ENCODE results near the gene CD80.

The CD80 gene

GRCh38 chr3:119497820-119498185, 61.6 kb downstream of the CD80 start:
- TF ChIP-seq, protein P1, sequence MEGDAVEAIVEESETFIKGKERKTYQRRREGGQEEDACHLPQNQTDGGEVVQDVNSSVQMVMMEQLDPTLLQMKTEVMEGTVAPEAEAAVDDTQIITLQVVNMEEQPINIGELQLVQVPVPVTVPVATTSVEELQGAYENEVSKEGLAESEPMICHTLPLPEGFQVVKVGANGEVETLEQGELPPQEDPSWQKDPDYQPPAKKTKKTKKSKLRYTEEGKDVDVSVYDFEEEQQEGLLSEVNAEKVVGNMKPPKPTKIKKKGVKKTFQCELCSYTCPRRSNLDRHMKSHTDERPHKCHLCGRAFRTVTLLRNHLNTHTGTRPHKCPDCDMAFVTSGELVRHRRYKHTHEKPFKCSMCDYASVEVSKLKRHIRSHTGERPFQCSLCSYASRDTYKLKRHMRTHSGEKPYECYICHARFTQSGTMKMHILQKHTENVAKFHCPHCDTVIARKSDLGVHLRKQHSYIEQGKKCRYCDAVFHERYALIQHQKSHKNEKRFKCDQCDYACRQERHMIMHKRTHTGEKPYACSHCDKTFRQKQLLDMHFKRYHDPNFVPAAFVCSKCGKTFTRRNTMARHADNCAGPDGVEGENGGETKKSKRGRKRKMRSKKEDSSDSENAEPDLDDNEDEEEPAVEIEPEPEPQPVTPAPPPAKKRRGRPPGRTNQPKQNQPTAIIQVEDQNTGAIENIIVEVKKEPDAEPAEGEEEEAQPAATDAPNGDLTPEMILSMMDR (conservative IDR thresholded peaks at IDR 0.05; ENCODE audit: low read depth): no peak
- H3K27ac ChIP-seq: peak overlapping the region; percentile 87
- peak; percentile 25 for DNase-seq (ENCODE audit: low spot score)
- ChIA-PET POLR2A (ENCODE audit: low non-redundant PET) (interaction anchor here (1.0 to 1.4 kb wide), 3 partner anchors 17 to 34 kb away, joined by 3 to 4 read pairs (median 3); partner anchors contain the start of gene TMEM39A), CTCF (interaction anchor here (1.3 kb wide), 1 partner anchor 34 kb away, joined by 5 read pairs; no protein-coding TSS in a partner anchor)

DNA sequence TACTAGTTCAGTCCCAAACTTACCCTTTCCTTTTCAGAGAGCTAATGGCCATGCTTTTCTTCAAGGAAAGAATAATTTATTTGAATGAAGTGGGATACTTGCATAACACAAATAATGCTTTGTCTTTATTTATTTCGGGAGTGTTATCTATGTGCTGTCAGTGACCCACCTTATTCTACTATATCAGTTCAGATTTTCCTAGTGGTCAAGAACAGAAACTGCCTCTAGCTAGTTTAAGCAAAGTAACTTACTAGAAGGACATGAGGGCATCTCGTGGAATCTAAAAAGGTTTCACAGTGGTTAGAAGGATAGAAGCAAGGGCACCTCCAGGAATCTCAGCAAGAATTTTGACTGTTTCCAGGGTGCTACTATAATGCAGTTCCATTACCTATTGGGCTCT, 64.8 kb downstream of the CD80 start:
- DNase-seq (ENCODE audit: low spot score): no peak
- no peak overlapping the region for H3K27ac ChIP-seq
- TF ChIP-seq, protein P1 (conservative IDR thresholded peaks at IDR 0.05; ENCODE audit: low read depth): no peak
- ChIA-PET CTCF (interaction anchor here (0.6 kb wide), 1 partner anchor 986 kb away, joined by 3 read pairs; no protein-coding TSS in a partner anchor), POLR2A (ENCODE audit: low non-redundant PET) (interaction anchor here (0.7 kb wide), 1 partner anchor 24 kb away, joined by 3 read pairs; no protein-coding TSS in a partner anchor)

- CTCF ChIA-PET: no interaction called here
- POLR2A ChIA-PET (ENCODE audit: low non-redundant PET): no interaction called here
- TF ChIP-seq, protein P1 (conservative IDR thresholded peaks at IDR 0.05; ENCODE audit: low read depth): no peak
- DNase-seq (ENCODE audit: low spot score): no peak
- H3K27ac ChIP-seq: no peak overlapping the region
Measured at GRCh38 chr3:119492810-119493209, 66.6 kb downstream of the CD80 start.

GRCh38 chr3:119492128-119492527, 67.3 kb downstream of the CD80 start:
- no peak for DNase-seq (ENCODE audit: low spot score)
- no peak overlapping the region for H3K27ac ChIP-seq
- CTCF ChIA-PET: no interaction called here
- TF ChIP-seq, protein P1 (conservative IDR thresholded peaks at IDR 0.05; ENCODE audit: low read depth): no peak
- POLR2A ChIA-PET (ENCODE audit: low non-redundant PET): no interaction called here

- ChIA-PET POLR2A (ENCODE audit: low non-redundant PET) (no interaction called here), CTCF (interaction anchor here (0.6 kb wide), 1 partner anchor 106 kb away, joined by 4 read pairs; no protein-coding TSS in a partner anchor)
- no peak overlapping the region for H3K27ac ChIP-seq
- DNase-seq (ENCODE audit: low spot score): no peak
- TF ChIP-seq, protein P1 (conservative IDR thresholded peaks at IDR 0.05; ENCODE audit: low read depth): no peak
Measured at GRCh38 chr3:119490153-119490552, 69.3 kb downstream of the CD80 start.

DNA sequence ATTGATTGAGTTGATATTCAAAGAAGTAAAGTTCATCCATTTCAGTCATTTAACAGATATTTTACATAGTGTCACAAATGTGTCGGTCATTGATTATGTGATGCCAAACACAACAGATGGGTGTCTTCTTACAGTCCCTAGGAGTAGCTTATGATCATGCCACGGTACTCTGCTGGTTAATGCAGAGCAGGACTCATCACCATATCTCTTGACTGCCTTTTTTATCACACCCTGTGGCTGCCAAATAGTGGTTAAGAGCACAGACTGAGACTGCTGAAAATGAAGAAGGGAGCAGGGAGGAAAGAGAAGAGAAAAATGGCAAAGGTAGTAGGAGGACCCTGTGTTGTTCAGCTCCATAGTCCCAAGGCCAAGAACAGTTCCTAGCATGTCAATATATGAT, 73.9 kb downstream of the CD80 start:
- ChIA-PET CTCF (interaction anchor here (0.6 kb wide), 1 partner anchor 187 kb away, joined by 3 read pairs; no protein-coding TSS in a partner anchor), POLR2A (ENCODE audit: low non-redundant PET) (no interaction called here)
- H3K27ac ChIP-seq: no peak overlapping the region
- TF ChIP-seq, protein P1 (conservative IDR thresholded peaks at IDR 0.05; ENCODE audit: low read depth): no peak
- DNase-seq (ENCODE audit: low spot score): no peak
